Activated CD4-positive, alpha-beta T cell treated with anti-CD3 and anti-CD28 coated beads, Interleukin-2, amount 10 ng/mL, durations not matched to agents 7 days and 5 days (primary cell): ENCODE data around the gene SHOX. TPM values are rescaled to one million over a fixed set of nuclear protein-coding genes. Genes with fewer than 3 reads are reported as not detected.
"Not testable (repeated sequence)": the region's sequence is repeated elsewhere in the genome, so short reads cannot be mapped to it uniquely, and the experiment has no call there.

Source experiments
- CTCF ChIA-PET: fragments of 350-600 bp; sonication (Branson Sonifier 250); formaldehyde crosslinking; loops from one replicate; lab custom pipeline; 2021; ENCODE audit warnings: antibody characterized with exemption; lab: Charles Lee
- POLR2A ChIA-PET: fragments of 350-600 bp; sonication (Branson Sonifier 250); formaldehyde crosslinking; loops from one replicate; lab custom pipeline; 2021; ENCODE audit warnings: antibody characterized with exemption; lab: Charles Lee
- DNase-seq: peaks from one replicate; pipeline ENCODE4 v3.0.0-alpha.2; 2020
- H3K27ac Mint-ChIP-seq: one replicate; pipeline ENCODE4 v1.8.0; 2021; ENCODE audit warnings: mild to moderate bottlenecking, moderate library complexity, mixed read lengths
- H3K27me3 Mint-ChIP-seq: one replicate; pipeline ENCODE4 v1.8.0; 2021; ENCODE audit warnings: mixed read lengths
- H3K36me3 Mint-ChIP-seq: one replicate; pipeline ENCODE4 v1.8.0; 2021; ENCODE audit warnings: low read depth, mixed read lengths
- H3K4me1 Mint-ChIP-seq: one replicate; pipeline ENCODE4 v1.8.0; 2021; ENCODE audit warnings: mixed read lengths
- H3K4me3 Mint-ChIP-seq: one replicate; pipeline ENCODE4 v1.8.0; 2021; ENCODE audit warnings: mild to moderate bottlenecking, moderate library complexity, mixed read lengths
- H3K9me3 Mint-ChIP-seq: one replicate; pipeline ENCODE4 v1.8.0; 2021; ENCODE audit warnings: mixed read lengths
- total RNA-seq, 2 experiments: library from RNA; stranded (reverse); gene quantifications; one replicate each; pipeline ENCODE4 v1.2.3, GENCODE V29; 2021

The SHOX gene
- total RNA-seq, 2 experiments from 2014 or later = not detected

DNA sequence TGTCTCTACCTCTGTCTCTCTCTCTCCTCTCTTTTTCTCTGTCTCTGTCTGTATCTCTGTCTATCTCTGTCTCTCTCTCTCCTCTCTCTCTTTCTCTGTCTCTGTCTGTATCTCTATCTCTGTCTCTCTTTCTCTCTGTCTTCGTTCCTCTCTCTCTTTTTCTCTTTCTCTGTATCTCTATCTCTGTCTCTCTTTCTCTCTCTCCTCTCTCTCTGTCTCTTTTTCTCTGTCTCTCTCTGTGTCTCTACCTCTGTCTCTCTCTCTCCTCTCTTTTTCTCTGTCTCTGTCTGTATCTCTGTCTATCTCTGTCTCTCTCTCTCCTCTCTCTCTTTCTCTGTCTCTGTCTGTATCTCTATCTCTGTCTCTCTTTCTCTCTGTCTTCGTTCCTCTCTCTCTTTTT is 4.5 kb upstream of the SHOX start:
- POLR2A ChIA-PET, H3K9me3 Mint-ChIP-seq, DNase-seq, CTCF ChIA-PET, H3K4me1 Mint-ChIP-seq, H3K27ac Mint-ChIP-seq, H3K4me3 Mint-ChIP-seq, H3K36me3 Mint-ChIP-seq: not testable (repeated sequence)
- H3K27me3 Mint-ChIP-seq = peaks cover 71% of the 10 kb centered on the region

DNA sequence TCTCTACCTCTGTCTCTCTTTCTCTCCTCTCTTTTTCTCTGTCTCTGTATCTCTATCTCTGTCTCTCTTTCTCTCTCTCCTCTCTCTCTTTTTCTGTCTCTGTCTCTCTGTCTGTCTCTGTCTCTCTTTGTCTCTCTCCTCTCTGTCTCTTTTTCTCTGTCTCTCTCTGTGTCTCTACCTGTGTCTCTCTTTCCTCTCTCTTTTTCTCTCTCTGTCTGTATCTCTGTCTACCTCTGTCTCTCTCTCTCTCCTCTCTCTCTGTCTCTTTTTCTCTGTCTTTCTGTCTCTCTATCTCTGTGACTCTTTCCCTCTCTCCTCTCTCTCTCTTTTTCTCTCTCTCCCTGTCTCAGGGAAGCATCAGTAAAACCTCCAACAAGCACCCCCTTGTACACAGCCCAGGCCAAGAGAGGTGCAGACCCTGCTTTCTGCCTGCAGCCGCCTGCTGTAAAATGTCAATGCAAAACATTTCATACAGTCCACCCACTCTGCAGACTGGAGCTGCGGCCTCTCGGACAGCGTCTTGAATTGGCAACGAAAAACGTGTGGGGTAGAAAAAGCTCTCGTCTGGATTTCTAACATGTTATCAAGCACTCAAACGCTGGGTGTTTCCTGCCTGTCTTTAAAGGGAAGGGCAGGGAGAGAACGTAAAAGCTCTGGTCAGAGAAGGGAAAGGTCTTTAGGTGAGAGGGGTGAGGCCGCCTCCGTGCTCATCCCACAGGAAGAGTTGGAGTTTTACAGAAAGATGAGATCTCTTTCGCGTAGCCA is 3.7 kb upstream of the SHOX start:
- no peaks in the 10 kb centered on the region for H3K36me3 Mint-ChIP-seq
- CTCF ChIA-PET = no interaction called here
- no peak overlapping the region for H3K4me3 Mint-ChIP-seq
- no peak overlapping the region for H3K27ac Mint-ChIP-seq
- no peaks in the 10 kb centered on the region for H3K9me3 Mint-ChIP-seq
- H3K4me1 Mint-ChIP-seq = peaks cover 7% of the 10 kb centered on the region
- no peak for DNase-seq
- POLR2A ChIA-PET = no interaction called here
- peaks cover 71% of the 10 kb centered on the region for H3K27me3 Mint-ChIP-seq

DNA sequence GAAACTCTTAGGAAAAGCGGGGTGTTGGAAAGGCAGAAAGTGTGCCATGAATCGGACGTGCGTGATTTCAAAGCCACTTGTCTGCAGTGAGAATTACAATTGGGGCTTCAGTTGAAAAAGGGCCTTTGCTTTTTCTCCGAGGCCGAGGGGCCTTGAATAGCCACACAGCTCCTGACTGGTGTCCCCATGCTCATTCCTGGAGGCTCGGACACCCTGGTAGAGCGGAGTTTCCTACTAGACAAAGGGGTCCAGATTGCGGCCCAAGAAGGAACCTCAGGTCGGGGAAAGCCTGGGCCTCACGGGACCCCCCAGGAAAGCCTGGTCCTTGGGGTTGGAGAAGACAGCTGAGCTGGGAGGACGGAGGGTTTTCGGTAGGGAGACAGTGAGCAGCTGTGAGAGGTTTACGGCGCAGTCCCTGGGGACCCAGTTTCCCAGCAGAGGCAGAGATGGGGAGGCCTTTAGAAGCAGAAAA is 3.0 kb upstream of the SHOX start:
- H3K36me3 Mint-ChIP-seq = no peaks in the 10 kb centered on the region
- H3K27ac Mint-ChIP-seq = no peak overlapping the region
- POLR2A ChIA-PET = no interaction called here
- peaks cover 7% of the 10 kb centered on the region for H3K4me1 Mint-ChIP-seq
- CTCF ChIA-PET = no interaction called here
- peaks cover 70% of the 10 kb centered on the region for H3K27me3 Mint-ChIP-seq
- H3K9me3 Mint-ChIP-seq = no peaks in the 10 kb centered on the region
- no peak for DNase-seq
- no peak overlapping the region for H3K4me3 Mint-ChIP-seq

DNA sequence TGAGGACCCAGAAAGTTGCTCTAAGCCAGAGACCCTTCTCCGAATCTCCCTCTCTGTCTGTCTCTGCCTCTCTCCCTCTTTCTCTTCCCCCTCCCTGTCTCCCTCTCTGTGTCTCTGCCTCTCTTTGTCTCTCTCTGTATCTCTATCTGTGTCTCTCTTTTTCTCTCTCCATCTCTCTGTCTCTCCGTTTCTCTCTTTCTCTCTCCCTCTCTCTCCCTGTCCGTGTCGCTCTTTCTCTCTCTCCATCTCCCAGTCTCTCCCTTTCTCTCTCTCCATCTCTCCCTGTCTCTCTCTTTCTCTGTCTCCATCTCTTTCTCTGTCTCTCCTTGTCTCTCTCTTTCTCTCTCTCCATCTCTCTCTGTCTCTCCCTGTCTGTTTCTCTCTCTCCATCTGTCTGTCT is 2.6 kb upstream of the SHOX start:
- DNase-seq = no peak
- CTCF ChIA-PET = no interaction called here
- POLR2A ChIA-PET = no interaction called here
- Mint-ChIP-seq H3K4me1 (peaks cover 7% of the 10 kb centered on the region), H3K36me3 (no peaks in the 10 kb centered on the region), H3K27ac (no peak overlapping the region), H3K27me3 (peaks cover 70% of the 10 kb centered on the region), H3K9me3 (no peaks in the 10 kb centered on the region), H3K4me3 (no peak overlapping the region)

DNA sequence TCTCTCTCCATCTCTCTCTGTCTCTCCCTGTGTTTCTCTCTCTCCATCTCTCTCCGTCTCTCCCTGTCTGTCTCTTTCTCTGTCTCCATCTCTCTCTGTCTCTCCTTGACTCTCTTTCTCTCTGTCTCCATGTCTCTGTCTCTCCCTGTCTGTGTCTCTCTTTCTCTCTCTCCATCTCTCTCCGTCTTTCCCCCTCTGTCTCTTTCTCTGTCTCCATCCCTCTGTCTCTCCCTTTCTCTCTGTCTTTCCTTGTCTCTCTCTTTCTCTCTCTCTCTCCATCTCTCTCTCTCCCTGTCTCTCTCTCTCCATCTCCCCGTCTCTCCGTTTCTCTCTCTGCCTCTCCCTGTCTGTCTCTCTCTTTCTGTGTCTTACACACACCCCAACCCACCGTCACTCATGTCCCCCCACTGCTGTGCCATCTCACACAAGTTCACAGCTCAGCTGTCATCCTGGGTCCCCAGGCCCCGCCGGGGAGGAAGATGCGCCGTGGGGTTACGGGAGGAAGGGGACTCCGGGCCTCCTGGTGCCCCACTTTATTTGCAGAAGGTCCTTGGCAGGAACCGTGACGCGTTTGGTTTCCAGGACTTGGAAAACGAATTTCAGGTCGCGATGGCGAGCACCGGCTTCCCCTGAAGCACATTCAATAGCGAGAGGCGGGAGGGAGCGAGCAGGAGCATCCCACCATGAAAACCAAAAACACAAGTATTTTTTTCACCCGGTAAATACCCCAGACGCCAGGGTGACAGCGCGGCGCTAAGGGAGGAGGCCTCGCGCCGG is 1.2 kb upstream of the SHOX start:
- no peak for DNase-seq
- Mint-ChIP-seq H3K27ac (peak overlapping the region; percentile 62), H3K4me1 (peaks cover 4% of the 10 kb centered on the region), H3K9me3 (no peaks in the 10 kb centered on the region), H3K36me3 (no peaks in the 10 kb centered on the region), H3K27me3 (peaks cover 73% of the 10 kb centered on the region), H3K4me3 (peak overlapping the region; percentile 38)
- ChIA-PET POLR2A (no interaction called here), CTCF (no interaction called here)

DNA sequence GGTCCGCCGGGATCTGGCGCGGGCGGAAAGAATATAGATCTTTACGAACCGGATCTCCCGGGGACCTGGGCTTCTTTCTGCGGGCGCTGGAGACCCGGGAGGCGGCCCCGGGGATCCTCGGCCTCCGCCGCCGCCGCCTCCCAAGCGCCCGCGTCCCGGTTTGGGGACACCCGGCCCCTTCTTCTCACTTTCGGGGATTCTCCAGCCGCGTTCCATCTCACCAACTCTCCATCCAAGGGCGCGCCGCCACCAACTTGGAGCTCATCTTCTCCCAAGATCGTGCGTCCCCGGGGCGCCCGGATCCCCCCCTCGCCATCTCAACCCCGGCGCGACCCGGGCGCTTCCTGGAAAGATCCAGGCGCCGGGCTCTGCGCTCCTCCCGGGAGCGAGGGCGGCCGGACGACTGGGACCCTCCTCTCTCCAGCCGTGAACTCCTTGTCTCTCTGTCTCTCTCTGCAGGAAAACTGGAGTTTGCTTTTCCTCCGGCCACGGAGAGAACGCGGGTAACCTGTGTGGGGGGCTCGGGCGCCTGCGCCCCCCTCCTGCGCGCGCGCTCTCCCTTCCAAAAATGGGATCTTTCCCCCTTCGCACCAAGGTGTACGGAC is 482 bp upstream of the SHOX start:
- no peaks in the 10 kb centered on the region for H3K36me3 Mint-ChIP-seq
- ChIA-PET CTCF (no interaction called here), POLR2A (no interaction called here)
- peaks cover 71% of the 10 kb centered on the region for H3K27me3 Mint-ChIP-seq
- DNase-seq = no peak
- H3K4me1 Mint-ChIP-seq = peaks cover 3% of the 10 kb centered on the region
- peak overlapping the region; percentile 13 for H3K4me3 Mint-ChIP-seq
- no peak overlapping the region for H3K27ac Mint-ChIP-seq
- no peaks in the 10 kb centered on the region for H3K9me3 Mint-ChIP-seq

DNA sequence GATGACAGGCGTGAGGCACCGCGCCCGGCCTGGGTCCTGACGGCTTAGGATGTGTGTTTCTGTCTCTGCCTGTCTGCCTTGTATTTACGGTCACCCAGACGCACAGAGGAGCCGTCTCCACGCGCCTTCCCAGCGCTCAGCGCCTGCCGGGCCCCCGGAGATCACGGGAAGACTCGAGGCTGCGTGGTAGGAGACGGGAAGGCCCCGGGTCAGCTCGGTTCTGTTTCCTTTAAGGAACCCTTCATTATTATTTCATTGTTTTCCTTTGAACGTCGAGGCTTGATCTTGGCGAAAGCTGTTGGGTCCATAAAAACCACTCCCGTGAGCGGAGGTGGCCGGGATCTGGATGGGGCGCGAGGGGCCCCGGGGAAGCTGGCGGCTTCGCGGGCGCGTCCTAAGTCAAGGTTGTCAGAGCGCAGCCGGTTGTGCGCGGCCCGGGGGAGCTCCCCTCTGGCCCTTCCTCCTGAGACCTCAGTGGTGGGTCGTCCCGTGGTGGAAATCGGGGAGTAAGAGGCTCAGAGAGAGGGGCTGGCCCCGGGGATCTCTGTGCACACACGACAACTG is 1.3 kb downstream of the SHOX start:
- Mint-ChIP-seq H3K36me3 (no peaks in the 10 kb centered on the region), H3K4me3 (no peak overlapping the region), H3K27ac (peak overlapping the region; percentile 46), H3K27me3 (peaks cover 67% of the 10 kb centered on the region), H3K9me3 (no peaks in the 10 kb centered on the region), H3K4me1 (no peaks in the 10 kb centered on the region)
- CTCF ChIA-PET = no interaction called here
- no peak for DNase-seq
- POLR2A ChIA-PET = no interaction called here

DNA sequence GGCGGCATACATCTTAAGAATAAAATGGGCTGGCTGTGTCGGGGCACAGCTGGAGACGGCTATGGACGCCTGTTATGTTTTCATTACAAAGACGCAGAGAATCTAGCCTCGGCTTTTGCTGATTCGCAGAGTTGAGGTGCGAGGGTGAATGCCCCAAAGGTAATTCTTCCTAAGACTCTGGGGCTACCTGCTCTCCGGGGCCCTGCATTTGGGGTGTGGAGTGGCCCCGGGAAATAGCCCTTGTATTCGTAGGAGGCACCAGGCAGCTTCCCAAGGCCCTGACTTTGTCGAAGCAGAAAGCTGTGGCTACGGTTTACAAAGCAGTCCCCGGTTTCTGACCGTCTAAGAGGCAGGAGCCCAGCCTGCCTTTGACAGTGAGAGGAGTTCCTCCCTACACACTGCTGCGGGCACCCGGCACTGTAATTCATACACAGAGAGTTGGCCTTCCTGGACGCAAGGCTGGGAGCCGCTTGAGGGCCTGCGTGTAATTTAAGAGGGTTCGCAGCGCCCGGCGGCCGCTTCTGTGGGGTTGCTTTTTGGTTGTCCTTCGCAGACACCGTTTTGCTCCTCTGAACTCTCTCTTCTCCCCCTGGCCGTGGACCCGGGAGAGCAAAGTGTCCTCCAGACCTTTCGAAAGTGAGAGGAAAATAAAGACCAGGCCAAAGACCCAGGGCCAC is 1.9 kb downstream of the SHOX start:
- Mint-ChIP-seq H3K4me1 (no peaks in the 10 kb centered on the region), H3K9me3 (no peaks in the 10 kb centered on the region), H3K36me3 (no peaks in the 10 kb centered on the region), H3K27ac (peak overlapping the region; percentile 46), H3K4me3 (no peak overlapping the region), H3K27me3 (peaks cover 67% of the 10 kb centered on the region)
- CTCF ChIA-PET = no interaction called here
- DNase-seq = no peak
- POLR2A ChIA-PET = no interaction called here

DNA sequence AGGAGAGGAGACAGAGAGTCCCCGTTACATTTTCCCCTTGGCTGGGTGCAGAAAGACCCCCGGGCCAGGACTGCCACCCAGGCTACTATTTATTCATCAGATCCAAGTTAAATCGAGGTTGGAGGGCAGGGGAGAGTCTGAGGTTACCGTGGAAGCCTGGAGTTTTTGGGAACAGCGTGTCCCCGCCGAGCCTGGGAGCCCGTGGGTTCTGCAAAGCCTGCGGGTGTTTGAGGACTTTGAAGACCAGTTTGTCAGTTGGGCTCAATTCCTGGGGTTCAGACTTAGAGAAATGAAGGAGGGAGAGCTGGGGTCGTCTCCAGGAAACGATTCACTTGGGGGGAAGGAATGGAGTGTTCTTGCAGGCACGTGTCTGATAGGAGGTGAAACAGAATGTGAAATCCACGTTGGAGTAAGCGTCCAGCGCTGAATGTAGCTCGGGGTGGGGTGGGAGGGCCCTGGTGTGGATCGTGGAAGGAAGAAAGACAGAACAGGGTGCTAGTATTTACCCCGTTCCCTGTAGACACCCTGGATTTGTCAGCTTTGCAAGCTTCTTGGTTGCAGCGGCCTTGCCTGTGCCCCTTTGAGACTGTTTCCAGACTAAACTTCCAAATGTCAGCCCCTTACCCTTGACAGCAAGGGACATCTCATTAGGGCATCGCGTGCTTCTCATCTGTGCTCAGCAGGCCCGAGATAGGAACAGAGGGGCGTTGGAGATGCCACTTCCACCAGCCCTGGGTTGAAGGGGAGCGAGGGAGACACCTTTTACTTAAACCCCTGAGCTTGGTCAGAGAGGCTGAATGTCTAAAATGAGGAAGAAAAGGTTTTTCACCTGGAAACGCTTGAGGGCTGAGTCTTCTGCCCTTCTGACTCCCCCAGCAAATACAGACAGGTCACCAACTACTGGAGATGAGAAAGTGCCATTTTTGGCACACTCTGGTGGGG is 2.7 kb downstream of the SHOX start:
- DNase-seq = no peak
- POLR2A ChIA-PET = no interaction called here
- Mint-ChIP-seq H3K27me3 (peaks cover 67% of the 10 kb centered on the region), H3K4me1 (no peaks in the 10 kb centered on the region), H3K27ac (no peak overlapping the region), H3K36me3 (no peaks in the 10 kb centered on the region), H3K9me3 (no peaks in the 10 kb centered on the region), H3K4me3 (no peak overlapping the region)
- CTCF ChIA-PET = no interaction called here

DNA sequence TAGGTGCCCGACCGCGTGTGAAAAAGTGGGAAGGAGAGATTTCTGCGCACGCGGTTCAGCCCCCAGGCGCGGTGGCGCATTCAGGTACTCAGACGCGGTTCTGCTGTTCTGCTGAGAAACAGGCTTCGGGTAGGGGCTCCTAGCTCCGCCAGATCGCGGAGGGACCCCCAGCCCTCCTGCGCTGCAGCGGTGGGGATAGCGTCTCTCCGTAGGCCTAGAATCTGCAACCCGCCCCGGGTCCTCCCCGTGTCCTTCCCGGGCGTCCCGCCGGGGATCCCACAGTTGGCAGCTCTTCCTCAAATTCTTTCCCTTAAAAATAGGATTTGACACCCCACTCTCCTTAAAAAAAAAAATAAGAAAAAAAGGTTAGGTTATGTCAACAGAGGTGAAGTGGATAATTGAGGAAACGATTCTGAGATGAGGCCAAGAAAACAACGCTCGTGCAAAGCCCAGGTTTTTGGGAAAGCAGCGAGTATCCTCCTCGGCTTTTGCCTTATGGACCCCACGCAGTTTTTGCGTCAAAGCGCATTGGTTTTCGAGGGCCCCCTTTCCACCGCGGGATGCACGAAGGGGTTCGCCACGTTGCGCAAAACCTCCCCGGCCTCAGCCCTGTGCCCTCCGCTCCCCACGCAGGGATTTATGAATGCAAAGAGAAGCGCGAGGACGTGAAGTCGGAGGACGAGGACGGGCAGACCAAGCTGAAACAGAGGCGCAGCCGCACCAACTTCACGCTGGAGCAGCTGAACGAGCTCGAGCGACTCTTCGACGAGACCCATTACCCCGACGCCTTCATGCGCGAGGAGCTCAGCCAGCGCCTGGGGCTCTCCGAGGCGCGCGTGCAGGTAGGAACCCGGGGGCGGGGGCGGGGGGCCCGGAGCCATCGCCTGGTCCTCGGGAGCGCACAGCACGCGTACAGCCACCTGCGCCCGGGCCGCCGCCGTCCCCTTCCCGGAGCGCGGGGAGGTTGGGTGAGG is 3.7 kb downstream of the SHOX start:
- Mint-ChIP-seq H3K27me3 (peaks cover 71% of the 10 kb centered on the region), H3K4me3 (no peak overlapping the region), H3K36me3 (no peaks in the 10 kb centered on the region), H3K27ac (no peak overlapping the region), H3K9me3 (no peaks in the 10 kb centered on the region), H3K4me1 (no peaks in the 10 kb centered on the region)
- POLR2A ChIA-PET = no interaction called here
- DNase-seq = no peak
- CTCF ChIA-PET = no interaction called here

DNA sequence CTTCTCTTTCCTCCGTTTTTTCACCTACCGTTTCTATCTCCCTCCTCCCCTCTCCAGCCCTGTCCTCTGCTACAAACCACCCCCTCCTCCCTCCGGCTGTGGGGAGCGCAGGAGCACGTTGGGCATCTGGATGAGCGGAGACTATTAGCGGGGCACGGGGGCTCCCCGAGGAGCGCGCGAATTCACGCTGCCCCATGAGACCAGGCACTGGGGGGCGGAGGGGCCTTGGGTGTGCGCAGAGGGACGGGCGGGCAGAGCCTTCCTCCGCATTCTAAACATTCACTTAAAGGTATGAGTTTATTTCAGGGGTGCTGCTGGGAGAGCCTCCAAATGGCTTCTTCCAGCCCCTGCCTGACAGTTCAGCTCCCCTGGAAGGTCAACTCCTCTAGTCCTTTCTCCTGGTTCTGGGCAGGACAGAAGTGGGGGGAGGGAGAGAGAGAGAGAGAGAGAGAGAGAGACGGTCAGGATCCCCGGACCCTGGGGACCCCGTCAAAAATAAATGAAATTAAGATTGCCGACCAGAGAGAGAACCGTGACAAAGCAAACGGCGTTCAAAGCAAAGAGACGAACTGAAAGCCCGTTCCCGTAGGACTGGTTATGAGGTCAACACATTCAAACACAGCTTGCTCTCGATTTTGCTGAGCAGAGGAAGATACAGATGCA is 5.0 kb downstream of the SHOX start:
- Mint-ChIP-seq H3K27ac (no peak overlapping the region), H3K4me3 (no peak overlapping the region), H3K27me3 (peaks cover 69% of the 10 kb centered on the region), H3K4me1 (no peaks in the 10 kb centered on the region), H3K36me3 (no peaks in the 10 kb centered on the region), H3K9me3 (no peaks in the 10 kb centered on the region)
- CTCF ChIA-PET = no interaction called here
- no peak for DNase-seq
- POLR2A ChIA-PET = no interaction called here
